Left hindlimb (tissue), 1 donor: ENCODE measurements around the gene PRKCE.

ENCODE experiments used
- DNase-seq: peaks from one replicate; pipeline ENCODE4 v3.0.0-alpha.2; 2018

The PRKCE gene

DNA sequence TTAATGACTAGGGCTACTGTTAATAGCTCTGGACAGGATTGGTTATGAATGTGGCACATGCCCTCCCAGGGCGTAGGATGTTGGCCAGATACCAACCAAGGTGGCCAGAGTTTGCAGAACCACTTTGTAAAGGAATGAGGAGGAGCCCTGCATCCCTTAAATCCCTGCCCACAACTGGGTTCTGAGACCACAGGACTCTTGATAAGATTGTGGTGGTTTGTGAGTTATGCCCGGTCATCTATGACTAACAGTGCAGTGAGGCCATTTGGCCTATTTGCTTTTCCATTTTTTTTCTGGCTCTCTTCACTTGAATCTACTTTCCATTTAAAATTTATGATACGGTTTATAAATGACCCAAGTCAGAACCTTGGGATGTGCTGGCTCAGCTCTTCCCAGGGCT is 294.5 kb downstream of the PRKCE start:
- no peak for DNase-seq

DNA sequence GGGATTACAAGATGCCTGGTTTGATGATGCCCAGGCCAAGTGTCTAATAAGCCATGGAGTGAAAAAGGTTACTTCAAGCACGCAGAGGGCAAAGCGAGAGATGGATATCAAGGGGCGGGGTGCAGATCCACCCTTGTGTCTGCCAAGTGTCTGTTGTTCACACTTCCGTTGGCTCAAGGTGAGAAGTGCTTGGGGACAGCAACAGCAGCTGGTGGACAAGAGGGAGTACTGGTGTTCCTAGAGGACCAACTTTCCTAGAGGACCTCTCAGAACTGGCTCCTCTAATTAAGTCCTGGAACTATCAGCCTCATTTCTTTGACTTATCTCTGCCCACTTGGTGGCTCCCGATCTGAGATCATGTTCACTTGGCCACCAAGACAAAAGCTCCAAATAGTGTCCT is 299.1 kb downstream of the PRKCE start:
- DNase-seq: no peak

DNA sequence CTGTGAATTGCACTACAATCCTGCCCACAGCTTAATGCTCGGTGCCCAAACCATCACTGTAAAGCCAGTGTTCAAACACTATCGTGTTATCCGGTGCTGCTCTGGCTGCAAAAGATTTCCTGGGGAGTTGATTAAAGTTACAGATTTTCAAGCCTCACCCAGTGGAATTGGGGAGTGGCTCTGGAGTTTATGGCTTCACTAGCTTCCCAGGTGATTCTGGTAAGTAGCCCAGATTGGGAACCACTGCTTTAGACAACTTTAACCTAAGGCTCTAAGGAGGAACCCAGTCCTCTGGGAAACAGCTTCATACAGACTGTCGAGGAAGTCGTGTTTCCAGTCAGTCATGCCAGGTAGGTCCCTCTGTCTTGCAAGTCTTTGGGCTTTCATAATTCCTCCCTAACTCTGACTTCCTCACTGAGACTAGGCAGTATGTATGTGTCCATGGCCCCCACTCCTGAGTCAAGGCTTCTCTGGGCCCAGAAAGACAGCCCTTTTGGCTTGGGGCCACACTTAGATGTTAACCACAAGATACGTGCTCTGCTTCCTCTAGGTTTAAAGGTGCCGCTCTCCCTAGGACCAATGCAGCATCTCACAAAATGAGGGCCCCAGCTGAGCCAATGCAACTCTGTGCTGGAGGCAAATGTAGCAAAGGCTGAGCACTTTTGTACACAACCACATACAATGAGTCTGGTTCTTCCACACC is 299.7 kb downstream of the PRKCE start:
- no peak for DNase-seq

DNA sequence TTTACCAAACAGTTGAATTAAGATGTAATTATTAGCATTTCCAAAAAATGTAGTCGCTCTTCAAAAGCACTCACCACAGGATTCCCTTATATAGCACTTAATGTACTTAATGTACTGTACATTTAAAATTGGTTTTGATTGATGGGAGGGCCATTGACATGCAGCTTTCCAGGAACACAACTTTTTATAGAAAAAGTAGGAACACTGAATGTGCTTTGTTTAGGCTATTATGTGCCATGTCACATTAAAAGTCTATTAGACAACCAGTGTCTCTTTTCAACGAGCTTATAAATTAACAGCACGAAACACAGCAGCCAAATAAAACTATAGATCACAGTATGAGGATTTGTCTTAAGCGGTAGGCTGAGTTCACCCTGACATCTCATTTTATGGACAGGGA is 301.1 kb downstream of the PRKCE start:
- no peak for DNase-seq

DNA sequence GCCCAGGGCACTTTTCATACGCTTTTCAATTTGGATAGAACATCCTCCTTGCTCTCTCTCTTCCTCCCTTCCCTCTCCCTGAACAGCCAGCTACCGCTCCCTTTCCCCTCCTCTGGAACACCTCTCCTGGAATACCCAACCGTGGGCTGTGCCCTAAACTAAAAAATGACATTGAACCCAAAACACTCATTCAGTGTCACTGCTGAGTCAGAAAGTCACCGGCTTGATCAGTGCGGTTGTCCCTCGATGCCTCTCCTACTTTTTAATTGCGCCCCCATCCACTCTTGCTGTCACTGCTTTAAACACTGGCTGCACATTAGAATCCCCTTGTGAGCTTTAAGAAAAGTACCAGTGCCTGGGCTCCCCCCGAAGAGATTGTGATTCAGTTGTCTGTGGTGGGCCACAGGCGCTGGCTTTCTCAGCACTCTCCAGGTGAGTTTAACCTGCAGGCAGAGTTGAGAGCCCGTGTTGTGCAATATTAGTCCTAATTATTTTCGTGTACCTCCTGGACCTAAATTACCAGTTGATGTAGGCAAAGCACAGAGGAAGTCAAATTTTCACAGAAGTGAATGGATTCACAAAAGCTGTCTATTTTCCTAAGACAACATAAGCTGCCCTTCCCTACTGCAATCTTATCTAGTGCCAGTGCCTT is 302.0 kb downstream of the PRKCE start:
- no peak for DNase-seq

DNA sequence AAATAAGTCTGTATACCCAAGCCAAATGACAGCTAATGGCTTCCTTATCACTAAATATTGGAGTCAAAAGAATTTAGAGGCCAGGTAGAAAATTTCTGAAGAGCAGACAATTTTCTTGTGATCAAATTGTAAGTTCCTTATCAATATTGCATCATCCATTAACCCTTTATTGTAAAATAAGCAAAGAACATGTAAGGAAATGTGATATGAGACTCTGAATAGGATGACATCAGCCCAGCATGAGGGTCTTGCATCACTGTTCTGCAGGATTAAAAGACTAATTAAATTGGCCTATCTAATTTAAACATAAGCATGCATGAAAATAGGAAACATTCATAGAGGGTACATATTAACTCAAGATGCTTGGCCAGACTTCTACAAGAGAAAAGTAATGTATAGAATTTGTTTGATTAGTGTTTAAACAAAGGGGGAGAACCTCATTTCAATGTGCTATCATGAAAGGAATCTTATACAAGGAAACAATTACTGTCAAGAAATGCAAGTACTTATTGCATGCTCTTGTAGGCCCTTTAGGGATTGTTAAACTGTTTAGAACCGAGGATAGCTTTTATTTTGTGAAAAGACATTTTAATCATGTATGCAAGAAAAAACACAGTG is 302.9 kb downstream of the PRKCE start:
- DNase-seq: no peak

DNA sequence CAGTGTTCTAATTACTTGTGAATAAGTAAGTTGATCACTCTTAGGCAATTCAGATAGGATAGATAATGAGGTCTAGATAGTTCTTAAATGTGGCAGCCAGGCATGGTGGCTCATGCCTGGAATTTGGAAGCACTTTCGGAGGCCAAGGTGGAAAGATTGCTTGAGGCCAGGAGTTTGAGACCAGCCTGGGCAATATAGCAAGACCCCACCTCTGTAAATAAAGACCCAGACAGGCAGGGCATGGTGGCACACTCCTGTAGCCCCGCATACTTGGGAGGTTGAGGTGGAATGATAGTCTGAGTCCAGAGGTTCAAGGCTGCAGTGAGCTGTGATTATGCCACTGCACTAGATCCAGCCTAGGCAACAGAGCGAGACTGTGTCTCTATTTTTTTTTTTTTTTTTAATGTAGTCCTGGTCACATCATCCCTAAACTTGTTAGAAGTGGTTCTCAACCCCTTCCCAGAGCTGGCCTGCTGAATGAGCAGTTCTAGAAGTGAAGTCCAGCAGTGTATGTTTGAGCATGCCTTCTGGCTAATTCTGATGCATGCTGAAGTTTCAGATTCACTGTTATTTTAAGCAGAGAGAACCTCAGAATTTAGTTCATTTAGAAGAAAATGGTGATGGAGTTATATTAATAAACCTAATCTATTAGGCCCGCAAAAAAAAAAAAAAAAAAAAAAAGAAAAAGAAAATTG is 306.2 kb downstream of the PRKCE start:
- no peak for DNase-seq

DNA sequence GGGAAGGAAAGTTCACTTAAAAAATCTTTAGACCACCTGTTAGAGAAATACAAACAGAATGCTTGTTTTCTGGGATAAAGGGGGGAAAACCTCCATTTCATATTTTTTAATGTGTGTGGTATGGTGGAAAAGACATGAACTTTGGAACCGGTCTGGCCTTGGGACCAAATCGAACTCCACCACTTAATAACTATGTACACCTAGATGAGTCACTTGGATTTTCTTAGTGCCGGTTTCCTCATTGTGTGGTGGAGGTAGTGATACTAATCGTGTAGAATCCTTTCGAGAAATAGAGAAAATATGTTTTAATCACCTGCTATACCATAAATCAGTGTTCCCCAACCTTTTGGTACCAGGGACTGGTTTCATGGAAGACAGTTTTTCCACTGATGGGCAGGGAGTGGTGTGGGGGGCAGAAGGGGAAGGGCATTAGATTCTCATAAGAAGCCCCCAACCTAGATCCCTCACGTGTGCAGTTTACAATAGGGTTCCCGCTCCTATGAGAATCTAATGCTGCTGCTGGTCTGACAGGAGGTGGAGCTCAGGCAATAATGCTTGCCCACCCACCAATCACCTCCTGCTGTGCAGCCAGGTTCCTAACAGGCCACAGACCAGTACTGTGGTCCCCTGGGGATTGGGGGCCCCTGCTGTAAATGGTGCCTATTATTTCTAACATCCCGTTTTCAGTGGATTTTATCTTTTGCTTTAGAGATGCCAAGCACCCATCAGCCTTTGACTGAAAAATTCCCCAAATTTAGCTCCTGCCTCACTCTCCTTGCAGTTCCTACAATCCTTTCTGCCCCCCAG is 308.8 kb downstream of the PRKCE start:
- DNase-seq: no peak

DNA sequence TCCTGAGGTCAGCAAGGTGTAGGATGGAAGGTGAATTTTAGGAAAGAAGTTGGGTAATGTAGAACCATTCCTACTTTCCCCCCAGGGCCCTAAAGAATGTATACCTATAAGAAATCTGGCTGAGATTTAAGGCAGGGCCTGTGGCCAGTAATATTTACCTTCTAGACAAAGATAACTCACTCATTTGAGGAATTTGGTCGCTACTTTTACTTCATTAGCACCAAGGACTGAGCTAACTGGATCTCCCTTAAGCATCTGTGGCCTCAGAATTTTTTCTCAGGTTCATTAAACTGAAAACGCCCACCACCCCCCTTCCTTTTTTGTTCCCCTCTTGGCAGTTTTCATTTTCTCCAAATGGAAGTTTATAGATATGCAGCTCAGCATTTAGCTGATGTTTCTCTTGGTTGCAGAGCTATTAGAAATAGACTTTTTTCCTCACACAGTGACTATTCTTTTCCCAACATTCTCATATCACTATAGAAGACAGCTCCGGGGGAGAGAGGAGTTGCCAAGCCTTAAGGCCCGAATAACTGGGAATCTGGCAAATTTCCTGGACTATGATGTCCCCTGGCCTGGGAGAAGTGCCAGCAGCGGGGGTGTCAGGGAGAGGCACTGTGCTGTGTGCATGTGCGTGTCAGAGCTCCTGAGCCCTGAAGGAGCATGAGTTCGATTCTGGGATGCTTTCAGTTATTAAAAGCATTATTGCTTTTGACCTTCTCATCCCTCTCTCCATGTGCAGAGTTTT is 310.9 kb downstream of the PRKCE start:
- DNase-seq: peak; percentile 84

DNA sequence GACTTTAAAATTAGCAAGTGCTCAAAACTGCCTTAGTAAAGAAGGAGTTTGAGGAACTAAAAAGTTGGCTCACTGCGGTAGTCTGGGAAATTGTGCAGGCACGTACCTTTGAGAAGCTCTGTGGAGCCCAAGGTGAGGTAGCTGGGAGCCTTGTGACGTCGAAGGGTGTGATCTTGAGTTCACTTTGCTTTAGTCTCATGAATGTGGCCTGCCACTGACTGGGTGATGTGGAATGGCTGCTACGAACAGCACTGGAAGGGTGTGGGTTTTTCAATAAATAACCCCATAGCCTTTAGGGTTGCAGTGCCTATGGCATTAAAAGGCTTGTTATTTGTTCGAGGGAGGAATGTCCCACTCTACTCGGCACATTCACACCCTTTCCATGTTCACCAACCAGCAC is 312.3 kb downstream of the PRKCE start:
- no peak for DNase-seq

DNA sequence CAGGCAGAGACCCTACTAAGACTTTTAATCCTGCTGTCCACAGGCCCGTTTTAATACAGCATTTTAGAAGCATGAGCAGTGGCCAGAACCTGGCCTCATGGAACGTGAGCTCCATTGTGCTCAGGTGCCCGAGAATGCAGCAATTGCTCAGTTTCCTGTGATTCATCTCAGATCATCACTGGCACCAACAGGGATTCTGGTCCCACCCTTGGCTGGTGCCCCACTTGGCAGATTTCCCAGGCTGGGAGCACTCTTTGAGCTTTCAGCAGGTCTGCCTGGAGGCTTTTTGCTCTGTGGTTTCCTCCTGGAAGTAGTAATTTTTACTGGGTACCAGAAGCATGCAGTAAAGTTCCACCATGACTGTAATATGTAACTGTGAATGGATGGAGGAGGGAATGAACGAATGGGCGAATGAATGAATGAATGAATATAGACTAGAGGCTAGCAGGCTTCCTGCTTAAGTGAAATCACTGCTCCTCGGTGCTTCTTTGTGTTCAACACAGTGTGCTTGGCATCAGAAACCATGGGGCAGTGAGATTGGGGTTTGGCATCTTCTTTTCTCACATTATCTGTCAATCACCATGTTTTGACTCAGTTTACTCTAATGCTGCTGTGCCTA is 312.9 kb downstream of the PRKCE start:
- peak; percentile 78 for DNase-seq

DNA sequence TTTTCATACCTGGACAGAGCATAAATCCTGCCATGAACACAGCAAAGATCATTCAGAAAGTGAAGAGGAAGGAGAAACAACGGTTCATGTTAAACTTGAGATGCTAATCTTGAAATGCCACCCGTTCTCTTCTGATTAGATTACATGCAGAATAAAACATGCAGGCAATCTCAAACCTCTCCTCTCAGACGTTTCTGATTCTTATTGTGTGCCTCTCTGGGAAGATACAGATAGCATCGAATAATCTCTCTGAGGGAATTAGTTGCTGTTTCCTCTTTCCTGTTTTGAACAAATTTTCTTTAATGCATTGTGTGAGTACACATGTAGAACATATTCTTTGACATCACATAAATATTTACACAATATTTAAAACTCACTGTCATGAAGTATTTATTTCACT is 313.4 kb downstream of the PRKCE start:
- no peak for DNase-seq

DNA sequence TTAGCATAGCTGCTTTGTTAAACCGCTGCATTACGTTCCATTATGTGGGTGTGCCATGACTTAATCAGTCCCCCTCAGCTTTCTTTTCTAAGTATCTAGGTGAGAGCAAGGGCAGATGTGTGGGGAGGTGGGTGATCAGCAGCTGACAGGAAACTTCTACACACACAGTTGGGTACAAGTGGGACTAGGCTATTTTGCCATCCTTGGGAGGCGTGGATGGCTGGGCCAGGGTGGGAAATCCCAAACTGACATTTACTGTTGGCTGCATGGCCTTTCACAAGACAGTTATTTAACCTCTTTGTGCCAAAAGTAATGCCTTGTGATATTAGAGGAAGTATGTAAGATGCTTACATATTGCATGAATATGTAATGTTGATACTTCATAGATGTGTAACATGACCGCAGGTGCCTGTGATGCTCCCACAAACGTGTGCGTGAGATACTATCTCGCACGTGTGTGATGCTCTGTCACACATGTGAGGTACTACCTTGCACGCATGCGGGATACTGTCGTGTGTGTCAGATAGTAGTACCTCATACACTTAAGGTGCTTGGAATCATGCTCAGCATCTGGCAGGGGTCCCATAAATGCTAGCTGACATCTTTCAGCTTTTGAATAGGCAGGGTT is 314.5 kb downstream of the PRKCE start:
- DNase-seq: no peak

DNA sequence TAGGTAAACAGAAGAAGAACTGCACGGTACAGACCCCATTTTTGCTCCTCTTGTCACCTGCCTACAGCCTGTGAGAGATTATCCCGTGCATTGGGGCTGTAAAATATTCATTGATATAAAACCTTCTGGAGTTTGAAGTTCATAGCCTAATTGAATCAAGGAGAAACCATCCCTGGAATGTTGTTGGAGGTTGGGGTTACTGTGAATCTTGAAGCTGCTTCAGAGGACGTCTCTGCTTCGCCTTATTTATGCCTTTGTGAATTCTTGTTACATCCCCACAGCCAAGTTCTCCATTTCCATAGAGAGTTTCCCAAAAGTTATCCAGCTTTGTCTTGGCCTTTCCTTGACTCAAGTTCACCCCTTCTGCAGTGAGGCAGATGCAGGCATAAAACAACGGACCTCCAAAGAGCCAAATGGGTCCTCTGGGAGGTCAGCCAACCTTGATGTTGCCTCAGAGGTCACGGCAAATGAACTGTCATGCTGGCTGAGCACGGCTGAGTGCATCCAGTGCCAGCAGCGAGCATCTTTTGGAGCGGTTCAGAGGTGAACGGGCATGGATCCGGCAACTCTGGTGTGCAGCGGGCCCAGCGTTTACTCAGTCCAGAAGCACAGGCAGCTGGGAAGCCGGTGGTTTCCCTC is 317.6 kb downstream of the PRKCE start:
- no peak for DNase-seq

DNA sequence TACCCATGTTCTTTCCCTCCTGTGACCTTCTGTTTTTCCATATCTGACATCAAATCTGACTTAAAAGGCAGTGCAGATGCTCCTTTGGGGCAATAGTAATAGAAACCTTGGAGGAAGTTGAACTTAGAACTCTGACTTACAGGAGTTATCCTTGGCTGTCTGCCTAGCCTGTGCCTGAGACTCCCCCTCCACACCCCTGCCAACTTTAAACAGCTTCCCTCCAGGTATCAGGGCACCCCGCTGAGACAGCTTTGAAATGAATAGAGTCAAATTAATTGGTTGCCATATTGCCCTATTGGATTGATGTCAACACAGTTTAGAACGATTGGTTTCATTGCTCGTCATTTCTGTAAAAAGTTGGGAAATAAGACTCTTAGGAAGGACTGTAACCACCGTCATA is 322.0 kb downstream of the PRKCE start:
- DNase-seq: no peak

DNA sequence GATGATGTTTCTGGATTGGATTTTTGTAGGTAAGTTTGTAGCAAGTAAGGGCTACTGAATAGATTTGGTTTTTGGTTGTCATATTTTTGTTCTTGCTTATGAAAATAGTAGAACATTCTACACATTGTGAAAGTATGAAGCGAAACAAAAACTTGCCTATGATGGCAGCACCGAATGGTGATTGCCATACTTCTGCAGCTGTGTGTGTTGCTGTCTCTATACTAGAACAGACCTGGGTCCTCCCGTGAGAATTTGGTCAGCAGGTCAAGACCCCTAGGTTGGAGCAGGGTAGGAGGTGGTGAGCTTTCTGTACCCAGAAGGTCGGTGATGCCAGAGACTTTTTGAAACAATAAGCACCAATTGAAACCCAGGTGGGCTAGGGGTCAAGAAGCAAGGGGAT is 322.6 kb downstream of the PRKCE start:
- DNase-seq: no peak

DNA sequence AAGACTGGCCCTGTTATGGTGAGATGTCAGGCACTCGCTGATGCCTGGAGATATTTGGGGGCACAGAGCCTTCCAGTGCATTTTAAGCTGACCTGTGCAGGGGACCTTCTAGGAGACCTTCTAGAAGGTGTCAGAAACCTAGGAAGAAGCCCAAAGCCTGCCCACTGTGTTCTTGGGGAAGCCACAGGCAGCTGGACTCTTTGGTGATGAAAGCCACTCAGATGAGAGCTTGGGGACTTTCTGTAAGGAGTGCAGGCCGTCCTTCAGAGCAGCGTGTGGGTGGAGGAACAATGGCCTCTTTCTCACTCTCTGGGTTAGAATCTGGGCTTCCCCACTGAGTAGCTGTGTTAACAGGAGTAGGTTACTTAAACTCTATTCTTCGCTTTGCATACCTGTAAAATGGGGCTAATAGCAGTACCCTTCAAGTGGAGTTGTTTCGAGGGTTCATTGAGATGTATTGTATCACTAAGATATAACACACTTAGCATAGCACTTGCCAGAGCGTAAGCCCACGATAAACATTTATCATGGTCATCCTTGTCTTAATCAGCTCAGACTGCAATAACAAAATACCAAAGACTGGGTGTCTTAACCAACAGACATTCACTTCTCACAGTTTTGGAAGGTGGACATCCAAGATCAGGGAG is 323.4 kb downstream of the PRKCE start:
- DNase-seq: no peak

DNA sequence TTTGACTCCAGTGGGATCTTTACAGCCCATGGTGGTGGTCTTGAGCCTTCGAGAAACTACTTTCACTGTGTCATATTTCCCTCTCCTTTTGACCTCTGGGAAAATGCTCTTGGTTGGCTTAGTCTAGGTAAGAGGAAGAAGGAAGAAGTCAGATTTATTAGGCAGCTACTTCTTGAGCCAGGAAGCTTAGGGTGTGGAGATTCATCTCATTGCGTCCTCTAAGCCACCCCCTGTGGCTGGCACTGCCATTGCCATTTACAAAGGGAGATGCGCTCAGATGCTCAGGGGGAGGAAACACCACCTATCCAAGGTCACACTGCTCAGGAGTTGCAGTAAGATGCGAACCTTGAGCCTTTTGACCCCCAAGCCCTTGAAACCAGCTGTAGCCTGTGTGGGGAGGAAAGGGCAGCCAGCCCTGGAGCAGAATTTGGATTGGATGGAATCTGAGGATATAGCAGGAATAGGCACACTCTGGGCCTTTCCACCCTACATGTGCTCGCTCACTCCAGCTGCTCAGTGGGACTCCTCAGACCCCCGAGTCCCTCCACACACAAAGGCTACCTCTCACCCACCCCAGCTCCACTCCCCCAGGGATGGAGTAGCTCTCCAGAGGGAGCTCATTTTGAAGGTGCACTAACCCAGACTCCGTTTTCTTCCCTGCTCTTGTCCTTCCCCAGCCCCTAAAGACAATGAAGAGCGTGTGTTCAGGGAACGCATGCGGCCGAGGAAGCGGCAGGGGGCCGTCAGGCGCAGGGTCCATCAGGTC is 324.5 kb downstream of the PRKCE start:
- DNase-seq: no peak

DNA sequence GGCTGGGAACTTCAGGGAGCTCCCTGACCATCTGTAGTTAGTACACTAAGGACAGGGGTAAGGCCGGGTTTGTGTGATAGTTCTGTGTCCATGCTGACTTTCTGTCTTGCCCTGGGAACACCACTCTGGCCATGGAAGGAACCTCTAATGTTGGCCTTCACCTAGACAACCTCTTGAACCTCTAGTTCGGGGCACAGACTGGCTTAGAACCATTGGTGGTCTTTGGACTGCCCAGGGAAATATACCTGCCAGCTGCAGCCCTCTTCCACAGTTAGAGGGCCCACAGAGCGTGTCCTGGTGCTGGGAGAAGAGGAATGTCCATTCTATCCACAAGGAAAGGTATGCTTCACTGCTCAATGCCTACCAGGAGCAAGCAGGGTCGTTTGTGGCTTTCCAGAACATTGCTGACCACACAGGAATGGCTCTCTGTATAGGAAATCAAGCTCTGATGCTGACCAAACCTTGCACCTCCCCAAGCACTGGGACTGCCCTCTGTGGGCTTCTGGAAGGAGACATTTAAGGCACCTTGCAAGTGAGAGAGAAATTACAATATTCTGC is 326.9 kb downstream of the PRKCE start:
- DNase-seq: no peak
